Breast epithelium (tissue), 3 donors: ENCODE data around the gene SLC6A12.

Source experiments
- POLR2AphosphoS5 ChIP-seq, 3 donors: sonication (generic); formaldehyde crosslinking; IDR thresholded peaks; one replicate each; pipeline ENCODE4 v1.6.1; 2017; ENCODE audit warnings: antibody characterized with exemption in 3 of 3
- TF ChIP-seq, protein P1 (sequence below), 3 donors: fragments of 450-650 bp; IDR thresholded peaks; one replicate each; pipeline ENCODE4 v1.5.1; 2016 to 2017; ENCODE audit warnings: antibody characterized with exemption in 3 of 3, mild to moderate bottlenecking in 3 of 3, moderate library complexity in 3 of 3

DNA sequence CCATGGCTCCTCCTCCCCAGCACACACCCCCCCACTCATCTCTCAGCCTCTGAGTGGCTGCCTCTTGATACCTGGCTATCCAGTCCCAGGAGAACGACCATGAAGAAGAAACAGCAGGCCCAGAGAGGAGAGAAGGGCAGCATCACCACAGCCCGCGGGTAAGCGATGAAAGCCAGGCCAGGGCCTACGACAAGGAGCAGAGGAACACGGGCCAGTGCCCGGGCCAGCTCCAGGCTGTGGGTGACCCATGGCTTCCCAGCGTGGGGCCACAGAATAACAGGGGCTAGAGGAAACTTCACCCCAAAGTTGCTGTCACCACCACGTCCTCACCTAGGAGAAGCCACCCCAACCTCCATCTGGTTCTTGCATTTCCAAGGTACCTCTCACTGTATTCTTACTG, 10.4 kb upstream of the SLC6A12 start:
- TF ChIP-seq, protein P1, sequence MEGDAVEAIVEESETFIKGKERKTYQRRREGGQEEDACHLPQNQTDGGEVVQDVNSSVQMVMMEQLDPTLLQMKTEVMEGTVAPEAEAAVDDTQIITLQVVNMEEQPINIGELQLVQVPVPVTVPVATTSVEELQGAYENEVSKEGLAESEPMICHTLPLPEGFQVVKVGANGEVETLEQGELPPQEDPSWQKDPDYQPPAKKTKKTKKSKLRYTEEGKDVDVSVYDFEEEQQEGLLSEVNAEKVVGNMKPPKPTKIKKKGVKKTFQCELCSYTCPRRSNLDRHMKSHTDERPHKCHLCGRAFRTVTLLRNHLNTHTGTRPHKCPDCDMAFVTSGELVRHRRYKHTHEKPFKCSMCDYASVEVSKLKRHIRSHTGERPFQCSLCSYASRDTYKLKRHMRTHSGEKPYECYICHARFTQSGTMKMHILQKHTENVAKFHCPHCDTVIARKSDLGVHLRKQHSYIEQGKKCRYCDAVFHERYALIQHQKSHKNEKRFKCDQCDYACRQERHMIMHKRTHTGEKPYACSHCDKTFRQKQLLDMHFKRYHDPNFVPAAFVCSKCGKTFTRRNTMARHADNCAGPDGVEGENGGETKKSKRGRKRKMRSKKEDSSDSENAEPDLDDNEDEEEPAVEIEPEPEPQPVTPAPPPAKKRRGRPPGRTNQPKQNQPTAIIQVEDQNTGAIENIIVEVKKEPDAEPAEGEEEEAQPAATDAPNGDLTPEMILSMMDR (IDR thresholded peaks at IDR 0.05) = no peak
- no peak for TF ChIP-seq POLR2AphosphoS5 (IDR thresholded peaks at IDR 0.05)
